ENCODE data around the gene PLEKHG7. TPM values are rescaled to one million over a fixed set of nuclear protein-coding genes. Genes with fewer than 3 reads are reported as not detected.

Gene PLEKHG7
- total and polyA plus RNA-seq, 4 donors, result 0.08 to 0.28 (median 0.13) TPM

DNA sequence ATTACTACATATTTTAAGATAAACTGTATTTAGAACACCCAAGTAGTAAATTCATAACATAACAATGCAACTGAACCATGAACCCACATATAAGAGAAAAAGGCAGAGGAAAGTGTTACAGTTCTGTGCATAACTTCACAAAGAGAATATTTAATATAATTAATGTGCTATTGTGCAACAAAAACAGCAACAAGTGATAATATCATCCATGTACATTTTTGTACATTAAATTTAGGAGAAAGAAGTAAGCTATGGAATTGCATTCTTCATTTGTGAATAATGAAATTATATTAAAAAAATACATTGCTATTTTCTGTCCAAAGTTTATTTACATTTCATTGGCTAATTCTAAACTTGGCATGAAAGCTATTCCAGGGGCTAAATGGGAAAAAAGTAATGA lies 72.6 kb downstream of the PLEKHG7 start:
- Histone ChIP-seq H3K4me3 (ENCODE audit: low read depth in 1 of 3, low read length in 3 of 3) (no peak overlapping the region), H3K36me3 (ENCODE audit: control insufficient read depth in 4 of 4, insufficient read depth in 3 of 4, low read depth in 1 of 4, low read length in 3 of 4) (peaks cover 0 to 14% (median 6%) of the 10 kb centered on the region in 4 donors), H3K9me3 (ENCODE audit: control insufficient read depth in 4 of 4, low read length in 3 of 4) (no peaks in the 10 kb centered on the region), H3K27ac (ENCODE audit: low read depth in 1 of 2, low read length in 2 of 2) (no peak overlapping the region), H3K4me1 (ENCODE audit: control insufficient read depth in 4 of 4, insufficient read depth in 4 of 4, low read length in 3 of 4) (peaks cover 0 to 15% (median 12%) of the 10 kb centered on the region in 4 donors), H3K9ac (ENCODE audit: low read depth in 1 of 2, low read length in 2 of 2) (no peak overlapping the region), H3K27me3 (ENCODE audit: control insufficient read depth in 4 of 4, insufficient read depth in 4 of 4, low read length in 3 of 4) (no peaks in the 10 kb centered on the region)
- TF ChIP-seq HNF4G (IDR thresholded peaks at IDR 0.05) (no peak), JUND (IDR thresholded peaks at IDR 0.05) (no peak), EGR1 (IDR thresholded peaks at IDR 0.05; ENCODE audit: low read depth in 2 of 2) (no peak), FOXA2 (IDR thresholded peaks at IDR 0.05) (no peak), FOXA1 (IDR thresholded peaks at IDR 0.05) (no peak), GABPA (IDR thresholded peaks at IDR 0.05 in 1 of 2, conservative IDR thresholded peaks at IDR 0.05 in 1 of 2) (no peak), RXRA (IDR thresholded peaks at IDR 0.05) (no peak), TAF1 (conservative IDR thresholded peaks at IDR 0.05) (no peak), HNF4A (conservative IDR thresholded peaks at IDR 0.05) (no peak), RAD21 (IDR thresholded peaks at IDR 0.05) (no peak), NR2F2 (IDR thresholded peaks at IDR 0.05) (no peak), SP1 (IDR thresholded peaks at IDR 0.05) (no peak), YY1 (IDR thresholded peaks at IDR 0.05) (no peak)
- TF ChIP-seq, protein P1, sequence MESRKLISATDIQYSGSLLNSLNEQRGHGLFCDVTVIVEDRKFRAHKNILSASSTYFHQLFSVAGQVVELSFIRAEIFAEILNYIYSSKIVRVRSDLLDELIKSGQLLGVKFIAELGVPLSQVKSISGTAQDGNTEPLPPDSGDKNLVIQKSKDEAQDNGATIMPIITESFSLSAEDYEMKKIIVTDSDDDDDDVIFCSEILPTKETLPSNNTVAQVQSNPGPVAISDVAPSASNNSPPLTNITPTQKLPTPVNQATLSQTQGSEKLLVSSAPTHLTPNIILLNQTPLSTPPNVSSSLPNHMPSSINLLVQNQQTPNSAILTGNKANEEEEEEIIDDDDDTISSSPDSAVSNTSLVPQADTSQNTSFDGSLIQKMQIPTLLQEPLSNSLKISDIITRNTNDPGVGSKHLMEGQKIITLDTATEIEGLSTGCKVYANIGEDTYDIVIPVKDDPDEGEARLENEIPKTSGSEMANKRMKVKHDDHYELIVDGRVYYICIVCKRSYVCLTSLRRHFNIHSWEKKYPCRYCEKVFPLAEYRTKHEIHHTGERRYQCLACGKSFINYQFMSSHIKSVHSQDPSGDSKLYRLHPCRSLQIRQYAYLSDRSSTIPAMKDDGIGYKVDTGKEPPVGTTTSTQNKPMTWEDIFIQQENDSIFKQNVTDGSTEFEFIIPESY (IDR thresholded peaks at IDR 0.05), result no peak
- TF ChIP-seq, protein P2, sequence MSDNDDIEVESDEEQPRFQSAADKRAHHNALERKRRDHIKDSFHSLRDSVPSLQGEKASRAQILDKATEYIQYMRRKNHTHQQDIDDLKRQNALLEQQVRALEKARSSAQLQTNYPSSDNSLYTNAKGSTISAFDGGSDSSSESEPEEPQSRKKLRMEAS (IDR thresholded peaks at IDR 0.05), result no peak
- TF ChIP-seq, protein P3, sequence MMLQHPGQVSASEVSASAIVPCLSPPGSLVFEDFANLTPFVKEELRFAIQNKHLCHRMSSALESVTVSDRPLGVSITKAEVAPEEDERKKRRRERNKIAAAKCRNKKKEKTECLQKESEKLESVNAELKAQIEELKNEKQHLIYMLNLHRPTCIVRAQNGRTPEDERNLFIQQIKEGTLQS (IDR thresholded peaks at IDR 0.05), result no peak
- TF ChIP-seq, protein P4, sequence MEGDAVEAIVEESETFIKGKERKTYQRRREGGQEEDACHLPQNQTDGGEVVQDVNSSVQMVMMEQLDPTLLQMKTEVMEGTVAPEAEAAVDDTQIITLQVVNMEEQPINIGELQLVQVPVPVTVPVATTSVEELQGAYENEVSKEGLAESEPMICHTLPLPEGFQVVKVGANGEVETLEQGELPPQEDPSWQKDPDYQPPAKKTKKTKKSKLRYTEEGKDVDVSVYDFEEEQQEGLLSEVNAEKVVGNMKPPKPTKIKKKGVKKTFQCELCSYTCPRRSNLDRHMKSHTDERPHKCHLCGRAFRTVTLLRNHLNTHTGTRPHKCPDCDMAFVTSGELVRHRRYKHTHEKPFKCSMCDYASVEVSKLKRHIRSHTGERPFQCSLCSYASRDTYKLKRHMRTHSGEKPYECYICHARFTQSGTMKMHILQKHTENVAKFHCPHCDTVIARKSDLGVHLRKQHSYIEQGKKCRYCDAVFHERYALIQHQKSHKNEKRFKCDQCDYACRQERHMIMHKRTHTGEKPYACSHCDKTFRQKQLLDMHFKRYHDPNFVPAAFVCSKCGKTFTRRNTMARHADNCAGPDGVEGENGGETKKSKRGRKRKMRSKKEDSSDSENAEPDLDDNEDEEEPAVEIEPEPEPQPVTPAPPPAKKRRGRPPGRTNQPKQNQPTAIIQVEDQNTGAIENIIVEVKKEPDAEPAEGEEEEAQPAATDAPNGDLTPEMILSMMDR (IDR thresholded peaks at IDR 0.05; ENCODE audit: low read depth, low read length, missing input control), result no peak
- TF ChIP-seq, protein P5, sequence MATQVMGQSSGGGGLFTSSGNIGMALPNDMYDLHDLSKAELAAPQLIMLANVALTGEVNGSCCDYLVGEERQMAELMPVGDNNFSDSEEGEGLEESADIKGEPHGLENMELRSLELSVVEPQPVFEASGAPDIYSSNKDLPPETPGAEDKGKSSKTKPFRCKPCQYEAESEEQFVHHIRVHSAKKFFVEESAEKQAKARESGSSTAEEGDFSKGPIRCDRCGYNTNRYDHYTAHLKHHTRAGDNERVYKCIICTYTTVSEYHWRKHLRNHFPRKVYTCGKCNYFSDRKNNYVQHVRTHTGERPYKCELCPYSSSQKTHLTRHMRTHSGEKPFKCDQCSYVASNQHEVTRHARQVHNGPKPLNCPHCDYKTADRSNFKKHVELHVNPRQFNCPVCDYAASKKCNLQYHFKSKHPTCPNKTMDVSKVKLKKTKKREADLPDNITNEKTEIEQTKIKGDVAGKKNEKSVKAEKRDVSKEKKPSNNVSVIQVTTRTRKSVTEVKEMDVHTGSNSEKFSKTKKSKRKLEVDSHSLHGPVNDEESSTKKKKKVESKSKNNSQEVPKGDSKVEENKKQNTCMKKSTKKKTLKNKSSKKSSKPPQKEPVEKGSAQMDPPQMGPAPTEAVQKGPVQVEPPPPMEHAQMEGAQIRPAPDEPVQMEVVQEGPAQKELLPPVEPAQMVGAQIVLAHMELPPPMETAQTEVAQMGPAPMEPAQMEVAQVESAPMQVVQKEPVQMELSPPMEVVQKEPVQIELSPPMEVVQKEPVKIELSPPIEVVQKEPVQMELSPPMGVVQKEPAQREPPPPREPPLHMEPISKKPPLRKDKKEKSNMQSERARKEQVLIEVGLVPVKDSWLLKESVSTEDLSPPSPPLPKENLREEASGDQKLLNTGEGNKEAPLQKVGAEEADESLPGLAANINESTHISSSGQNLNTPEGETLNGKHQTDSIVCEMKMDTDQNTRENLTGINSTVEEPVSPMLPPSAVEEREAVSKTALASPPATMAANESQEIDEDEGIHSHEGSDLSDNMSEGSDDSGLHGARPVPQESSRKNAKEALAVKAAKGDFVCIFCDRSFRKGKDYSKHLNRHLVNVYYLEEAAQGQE (IDR thresholded peaks at IDR 0.05), result no peak
- no peak for DNase-seq (ENCODE audit: low spot score)
